ENCODE data around the gene TSPAN4.
A peak's percentile ranks its signal among the peaks of the same experiment; 100 is the strongest.

TSPAN4 gene

GRCh38 chr11:830295-831117 lies 12.1 kb upstream of the TSPAN4 start:
- Histone ChIP-seq H3K27ac (ENCODE audit: low read length) (no peak overlapping the region), H3K4me2 (ENCODE audit: insufficient read depth, low read length) (no peak overlapping the region), H3K4me1 (ENCODE audit: insufficient read depth, low read length) (peaks cover 35% of the 10 kb centered on the region), H3K36me3 (ENCODE audit: insufficient read depth, low read length) (peaks cover under 1% of the 10 kb centered on the region; the same call in 1 of the 2 replicates), H3K4me3 (ENCODE audit: low read depth in 1 of 2, low read length in 2 of 2) (no peak overlapping the region), H3K9me3 (ENCODE audit: insufficient read depth, low read length, severe bottlenecking) (no peaks in the 10 kb centered on the region), H3K79me2 (ENCODE audit: insufficient read depth, low read length) (no peaks in the 10 kb centered on the region), H3K9ac (ENCODE audit: low read depth, low read length) (no peak overlapping the region), H4K20me1 (ENCODE audit: insufficient read depth, low read length) (peaks cover 15% of the 10 kb centered on the region), H2AFZ (ENCODE audit: low read depth, low read length) (no peak overlapping the region), H3K27me3 (ENCODE audit: insufficient read depth, low read length, poor library complexity) (peaks cover 53% of the 10 kb centered on the region)
- no peak for TF ChIP-seq EZH2 (IDR thresholded peaks at IDR 0.05; ENCODE audit: borderline replicate concordance, low read depth, low read length, severe bottlenecking)
- TF ChIP-seq, protein P1, sequence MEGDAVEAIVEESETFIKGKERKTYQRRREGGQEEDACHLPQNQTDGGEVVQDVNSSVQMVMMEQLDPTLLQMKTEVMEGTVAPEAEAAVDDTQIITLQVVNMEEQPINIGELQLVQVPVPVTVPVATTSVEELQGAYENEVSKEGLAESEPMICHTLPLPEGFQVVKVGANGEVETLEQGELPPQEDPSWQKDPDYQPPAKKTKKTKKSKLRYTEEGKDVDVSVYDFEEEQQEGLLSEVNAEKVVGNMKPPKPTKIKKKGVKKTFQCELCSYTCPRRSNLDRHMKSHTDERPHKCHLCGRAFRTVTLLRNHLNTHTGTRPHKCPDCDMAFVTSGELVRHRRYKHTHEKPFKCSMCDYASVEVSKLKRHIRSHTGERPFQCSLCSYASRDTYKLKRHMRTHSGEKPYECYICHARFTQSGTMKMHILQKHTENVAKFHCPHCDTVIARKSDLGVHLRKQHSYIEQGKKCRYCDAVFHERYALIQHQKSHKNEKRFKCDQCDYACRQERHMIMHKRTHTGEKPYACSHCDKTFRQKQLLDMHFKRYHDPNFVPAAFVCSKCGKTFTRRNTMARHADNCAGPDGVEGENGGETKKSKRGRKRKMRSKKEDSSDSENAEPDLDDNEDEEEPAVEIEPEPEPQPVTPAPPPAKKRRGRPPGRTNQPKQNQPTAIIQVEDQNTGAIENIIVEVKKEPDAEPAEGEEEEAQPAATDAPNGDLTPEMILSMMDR (IDR thresholded peaks at IDR 0.05; ENCODE audit: borderline replicate concordance, extremely low read depth, low read length, poor library complexity, severe bottlenecking): no peak
- peak; percentile 24; the same call in 2 of the 3 replicates for ATAC-seq (ENCODE audit: insufficient read depth, low read depth)
- peak; percentile 54 for DNase-seq

DNA sequence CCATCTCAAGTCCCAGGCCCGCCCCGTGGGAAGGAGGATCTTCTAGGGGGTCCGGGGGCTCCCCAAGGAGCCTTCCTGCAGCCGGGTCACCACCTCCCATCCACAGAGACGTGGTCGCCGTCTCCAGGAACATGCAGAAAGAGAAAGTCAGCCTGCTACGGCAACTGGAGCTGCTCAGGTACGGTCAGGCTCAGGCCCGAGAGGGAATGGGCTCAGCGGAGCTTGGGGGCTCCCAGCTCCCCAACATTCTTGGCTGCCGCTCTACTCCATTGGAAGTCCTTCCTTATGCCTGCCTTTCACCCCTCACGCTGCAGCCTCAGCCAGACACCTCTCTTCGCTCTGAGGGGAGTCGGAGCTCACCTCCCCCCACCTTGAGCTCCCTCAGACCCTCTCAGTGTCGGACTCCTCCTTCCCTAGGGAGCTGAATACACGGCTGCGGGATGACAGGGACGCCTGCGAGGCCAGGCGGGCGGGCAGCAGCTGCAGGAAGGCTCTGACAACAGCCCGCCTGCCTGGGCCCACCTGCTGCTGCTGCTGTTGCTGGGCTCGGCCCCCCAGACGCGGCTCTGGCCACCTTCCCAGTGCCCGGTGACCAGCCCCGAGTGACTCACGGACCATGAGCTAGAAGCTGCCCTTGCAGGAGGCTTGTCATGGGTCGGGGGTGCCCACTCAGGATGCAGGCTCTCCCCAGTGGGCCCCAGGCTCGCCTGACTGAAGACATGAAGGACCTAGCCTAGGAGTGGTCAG lies 11.4 kb upstream of the TSPAN4 start:
- Histone ChIP-seq H2AFZ (ENCODE audit: low read depth, low read length) (no peak overlapping the region), H4K20me1 (ENCODE audit: insufficient read depth, low read length) (peaks cover 17% of the 10 kb centered on the region), H3K4me3 (ENCODE audit: low read depth in 1 of 2, low read length in 2 of 2) (no peak overlapping the region), H3K4me1 (ENCODE audit: insufficient read depth, low read length) (peaks cover 30% of the 10 kb centered on the region), H3K4me2 (ENCODE audit: insufficient read depth, low read length) (no peak overlapping the region), H3K36me3 (ENCODE audit: insufficient read depth, low read length) (no peaks in the 10 kb centered on the region), H3K27ac (ENCODE audit: low read length) (no peak overlapping the region), H3K9me3 (ENCODE audit: insufficient read depth, low read length, severe bottlenecking) (no peaks in the 10 kb centered on the region), H3K27me3 (ENCODE audit: insufficient read depth, low read length, poor library complexity) (peaks cover 48% of the 10 kb centered on the region), H3K79me2 (ENCODE audit: insufficient read depth, low read length) (no peaks in the 10 kb centered on the region), H3K9ac (ENCODE audit: low read depth, low read length) (no peak overlapping the region)
- DNase-seq: no peak
- ATAC-seq (ENCODE audit: insufficient read depth, low read depth): no peak
- no peak for TF ChIP-seq EZH2 (IDR thresholded peaks at IDR 0.05; ENCODE audit: borderline replicate concordance, low read depth, low read length, severe bottlenecking)
- TF ChIP-seq, protein P1 (IDR thresholded peaks at IDR 0.05; ENCODE audit: borderline replicate concordance, extremely low read depth, low read length, poor library complexity, severe bottlenecking): no peak

GRCh38 chr11:831961-832528 lies 10.6 kb upstream of the TSPAN4 start:
- H3K4me2 ChIP-seq (ENCODE audit: insufficient read depth, low read length): peak overlapping the region; percentile 59
- DNase-seq: no peak
- H3K9me3 ChIP-seq (ENCODE audit: insufficient read depth, low read length, severe bottlenecking): no peaks in the 10 kb centered on the region
- H2AFZ ChIP-seq (ENCODE audit: low read depth, low read length): no peak overlapping the region
- H3K27me3 ChIP-seq (ENCODE audit: insufficient read depth, low read length, poor library complexity): peaks cover 41% of the 10 kb centered on the region
- no peak for ATAC-seq (ENCODE audit: insufficient read depth, low read depth)
- H3K9ac ChIP-seq (ENCODE audit: low read depth, low read length): peak overlapping the region; percentile 41
- no peak for TF ChIP-seq EZH2 (IDR thresholded peaks at IDR 0.05; ENCODE audit: borderline replicate concordance, low read depth, low read length, severe bottlenecking)
- TF ChIP-seq, protein P1 (IDR thresholded peaks at IDR 0.05; ENCODE audit: borderline replicate concordance, extremely low read depth, low read length, poor library complexity, severe bottlenecking): no peak
- H3K27ac ChIP-seq (ENCODE audit: low read length): no peak overlapping the region
- H4K20me1 ChIP-seq (ENCODE audit: insufficient read depth, low read length): peaks cover 17% of the 10 kb centered on the region
- H3K4me1 ChIP-seq (ENCODE audit: insufficient read depth, low read length): peaks cover 22% of the 10 kb centered on the region
- H3K36me3 ChIP-seq (ENCODE audit: insufficient read depth, low read length): peaks cover 4% of the 10 kb centered on the region
- peak overlapping the region in 1 of 2 experiments; percentile 49; a peak in 2 of 4 replicates for H3K4me3 ChIP-seq (ENCODE audit: low read depth in 1 of 2, low read length in 2 of 2)
- no peaks in the 10 kb centered on the region for H3K79me2 ChIP-seq (ENCODE audit: insufficient read depth, low read length)

Measured in DND-41 (cell line).